Left renal cortex interstitium (tissue), 4 donors: ENCODE measurements around the gene SCG3. TPM values are rescaled to one million over a fixed set of nuclear protein-coding genes. Genes with fewer than 3 reads are reported as not detected.

ENCODE experiments used
- DNase-seq, 4 donors: peaks; one replicate each; pipeline ENCODE4 v3.0.0-alpha.2; 2013; ENCODE audit warnings: low read depth in 4 of 4, low spot score in 2 of 4, missing footprints in 1 of 4
- polyA plus RNA-seq, 4 donors: library from polyadenylated mRNA; unstranded; fragments of 120-200 nt; gene quantifications; one replicate each; pipeline ENCODE4 v1.2.1, GENCODE V29; 2013; ENCODE audit not compliant: insufficient read length in 4 of 4

Gene SCG3
- polyA plus RNA-seq, 4 donors: 0.10 to 0.28 (median 0.25) TPM; not detected in 1

DNA sequence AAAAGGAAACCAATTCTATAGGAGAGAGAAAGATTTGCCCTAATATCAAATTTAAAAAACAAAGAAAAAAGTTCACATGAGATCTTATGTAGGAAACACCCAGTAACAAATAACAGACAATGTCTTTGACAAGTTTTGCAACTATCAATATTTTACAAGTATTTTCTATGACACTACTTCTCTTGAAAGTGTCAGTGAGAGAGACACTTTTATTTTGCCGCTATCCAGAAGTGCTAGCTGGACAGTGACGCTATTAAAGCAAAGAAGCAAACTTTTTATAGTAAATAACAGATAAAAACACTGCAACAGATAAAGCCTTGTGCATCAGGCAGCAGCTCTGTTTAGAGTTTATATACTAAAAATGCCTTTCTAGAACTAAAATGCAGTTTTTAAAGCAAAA, 42.9 kb downstream of the SCG3 start:
- DNase-seq: no peak

DNA sequence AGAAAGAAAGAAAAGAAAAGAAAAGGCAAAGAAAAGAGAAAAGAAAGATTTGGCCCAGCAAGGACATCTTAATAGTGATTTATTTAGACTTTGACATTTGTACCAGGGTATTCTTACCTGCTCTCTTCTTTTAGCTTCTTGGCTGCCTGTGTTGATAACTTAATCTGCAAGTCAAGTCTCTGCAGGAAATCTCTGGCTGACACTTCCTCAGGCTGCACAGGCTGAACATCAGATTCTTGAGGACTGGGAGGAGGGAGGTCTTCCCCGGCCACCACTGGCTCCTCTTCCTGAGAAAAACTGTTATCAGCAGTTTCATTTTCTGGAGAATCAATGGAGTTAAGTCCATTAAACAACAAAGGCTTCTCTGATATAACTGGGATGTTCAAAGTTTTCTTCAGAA, 43.4 kb downstream of the SCG3 start:
- no peak for DNase-seq

DNA sequence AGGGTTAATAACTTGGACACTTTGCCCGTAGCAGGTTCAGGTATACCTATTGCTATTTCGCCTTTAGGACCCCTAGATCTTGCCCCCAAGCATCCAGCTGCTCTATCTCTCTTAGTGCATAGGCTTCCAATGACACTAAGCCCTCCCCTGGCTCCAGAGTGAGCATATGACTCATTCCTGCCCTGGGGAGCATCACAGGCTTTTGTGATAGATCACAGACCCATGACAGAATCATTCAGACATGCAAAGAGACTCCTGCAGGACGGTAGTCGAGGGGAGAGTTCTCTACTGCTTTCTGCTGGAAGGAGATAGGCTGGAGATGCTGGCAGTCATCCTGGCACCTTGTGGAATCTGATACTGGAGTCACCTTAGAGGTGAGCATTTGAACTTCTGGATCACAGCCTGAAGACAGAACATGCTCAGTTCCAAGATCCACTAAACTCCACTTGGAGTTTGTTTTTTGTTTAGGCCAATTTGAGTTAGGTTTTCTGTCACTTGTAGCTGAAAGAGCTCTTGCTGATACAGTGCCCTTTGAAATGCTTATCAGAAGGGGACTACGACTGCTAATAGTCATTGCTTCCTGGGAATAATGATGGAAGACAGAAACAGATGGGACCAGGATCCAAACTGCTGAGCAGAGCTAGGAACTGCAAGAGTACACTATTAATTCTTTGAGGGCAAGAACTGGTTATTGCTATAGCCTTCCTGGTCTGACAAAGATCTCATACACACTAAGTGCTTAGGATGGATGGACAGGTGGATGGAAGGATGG, 45.2 kb downstream of the SCG3 start:
- no peak for DNase-seq

DNA sequence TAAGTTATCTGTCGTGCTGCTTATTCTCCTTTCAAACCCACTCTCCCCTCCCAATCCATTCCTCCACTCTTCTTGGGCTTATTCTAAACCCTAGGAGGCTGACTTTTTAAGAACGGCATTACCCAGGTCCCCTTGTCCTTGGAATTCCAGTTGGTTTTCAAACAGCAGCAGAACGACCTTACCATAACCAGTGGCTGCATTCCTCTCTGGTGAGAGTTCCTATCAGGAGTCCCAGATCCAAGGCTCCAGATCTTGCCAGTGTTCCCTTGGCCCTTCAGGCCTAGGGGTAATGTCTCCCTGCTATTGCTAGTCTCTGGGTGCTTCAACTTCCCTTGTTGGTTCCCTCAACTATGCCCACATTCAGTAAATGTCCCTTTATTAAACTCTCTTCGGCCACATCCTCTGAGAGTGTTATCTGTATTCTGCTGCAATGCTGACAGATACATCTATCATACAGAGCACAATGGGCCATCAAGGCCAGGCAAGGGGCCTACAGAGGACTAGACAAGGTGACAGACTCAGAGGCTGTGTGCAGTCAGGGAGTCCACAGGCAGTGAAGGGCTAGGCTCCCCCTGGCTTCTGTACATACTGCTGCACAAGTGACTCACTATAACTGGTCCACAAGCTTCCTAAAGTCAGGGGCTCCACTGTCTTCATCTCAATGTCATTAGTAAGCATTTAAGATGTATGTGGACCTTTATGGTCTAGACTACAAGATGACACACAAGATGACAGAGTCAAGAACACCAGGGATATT, 46.0 kb downstream of the SCG3 start:
- no peak for DNase-seq

DNA sequence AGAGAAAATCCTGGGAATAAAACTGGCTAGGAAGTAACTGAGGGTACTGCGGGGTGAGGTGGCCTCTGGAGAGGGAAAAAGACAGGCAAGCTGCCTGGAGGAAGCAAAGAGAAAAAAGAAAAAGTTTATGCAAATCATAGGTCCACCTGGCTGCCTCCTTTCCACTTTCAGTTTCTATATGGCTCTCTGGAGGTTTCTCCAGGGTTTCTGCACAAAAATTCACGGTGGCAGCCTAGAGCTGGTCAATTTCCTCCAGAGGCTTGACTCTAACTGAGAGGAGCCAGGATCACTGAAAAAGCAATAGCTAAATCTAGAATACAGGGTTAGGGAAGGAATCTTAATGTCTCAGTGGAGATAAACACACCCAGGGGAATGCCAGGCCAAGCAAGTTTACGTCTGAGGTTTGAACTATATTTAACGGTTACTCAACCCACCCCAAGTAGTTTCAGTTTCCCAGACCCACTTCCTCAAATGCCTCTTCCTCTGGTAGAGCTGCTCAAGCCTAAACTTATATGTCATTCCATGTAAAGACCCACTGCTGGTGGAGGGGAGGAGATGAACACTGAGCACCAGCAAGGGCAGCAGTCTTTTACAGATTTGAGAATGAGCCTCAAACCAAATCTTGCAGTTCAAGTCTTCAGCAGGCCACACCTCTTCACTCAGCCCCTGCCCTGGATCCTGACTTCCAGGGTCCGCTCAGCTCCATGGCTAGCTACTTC, 50.4 kb downstream of the SCG3 start:
- no peak for DNase-seq

DNA sequence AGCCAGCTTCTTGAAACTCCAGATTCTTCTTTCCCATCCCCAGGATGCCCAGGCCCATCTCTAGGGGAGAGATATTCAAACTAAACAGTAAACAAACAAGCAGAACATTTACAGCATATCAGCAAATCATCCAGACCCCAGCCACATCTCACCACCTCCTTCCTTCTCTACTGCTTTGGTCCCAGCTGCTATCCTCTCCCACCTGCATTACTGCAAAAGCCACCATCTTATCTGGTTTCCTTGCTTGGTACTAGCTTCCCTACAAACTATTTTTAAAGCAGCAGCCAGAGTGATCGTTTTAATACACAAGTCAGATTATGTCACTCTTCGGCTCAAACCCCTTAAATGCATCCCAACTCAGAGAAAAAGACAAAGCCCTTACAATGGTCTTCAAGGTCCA, 51.3 kb downstream of the SCG3 start:
- no peak for DNase-seq

DNA sequence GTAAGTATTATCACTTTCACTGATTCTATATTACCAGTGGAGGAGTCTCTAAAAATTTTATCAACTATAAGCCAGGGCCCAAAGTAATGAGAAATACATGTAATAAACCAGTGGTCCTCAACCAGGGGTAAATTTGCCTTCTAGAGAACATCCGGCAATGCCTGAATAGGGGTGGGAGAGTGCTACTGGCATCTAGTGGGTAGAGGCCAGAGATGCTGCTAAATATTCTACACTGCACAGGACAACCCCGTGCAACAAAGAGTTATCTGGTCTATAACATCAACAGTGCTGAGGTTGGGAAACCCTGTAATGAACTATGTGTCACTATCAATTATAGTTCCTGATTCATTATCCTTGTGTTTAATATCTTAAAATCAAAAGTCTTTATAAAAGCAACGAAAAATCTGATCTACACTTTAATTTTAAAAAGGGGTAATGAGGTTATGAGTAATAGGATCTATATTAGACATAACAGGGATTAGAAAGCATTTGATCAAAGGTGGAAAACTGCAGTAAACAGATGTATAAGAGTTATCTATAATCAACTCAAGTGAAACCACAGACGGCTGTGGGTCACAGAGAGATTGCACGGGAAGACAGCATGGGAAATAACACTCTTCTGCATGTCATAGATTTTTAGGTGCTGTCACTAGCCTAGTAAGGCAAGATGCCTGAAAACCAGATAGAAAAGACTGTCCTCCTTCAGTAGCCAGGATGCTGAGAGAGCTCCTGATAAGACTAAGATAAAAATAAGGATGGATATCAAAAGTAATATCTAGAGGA, 54.1 kb downstream of the SCG3 start:
- DNase-seq: no peak

DNA sequence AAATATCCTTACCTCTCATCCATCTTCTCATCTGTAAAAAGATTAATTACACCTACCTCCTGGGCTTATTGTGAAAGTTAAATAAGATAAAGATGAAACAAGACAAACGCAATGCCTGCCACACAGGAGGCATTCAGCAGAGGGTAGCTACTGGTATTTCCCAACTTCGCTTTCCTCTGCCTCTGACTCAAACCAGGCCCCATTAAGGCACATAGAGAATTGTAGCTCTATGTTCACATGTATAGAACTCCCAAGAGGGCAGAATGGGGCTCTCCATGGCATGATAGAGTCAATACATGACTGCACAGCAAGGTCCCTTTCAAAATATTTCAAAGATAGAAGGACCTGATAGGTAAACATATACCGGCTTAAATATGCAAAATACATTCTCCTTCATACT, 54.8 kb downstream of the SCG3 start:
- no peak for DNase-seq

DNA sequence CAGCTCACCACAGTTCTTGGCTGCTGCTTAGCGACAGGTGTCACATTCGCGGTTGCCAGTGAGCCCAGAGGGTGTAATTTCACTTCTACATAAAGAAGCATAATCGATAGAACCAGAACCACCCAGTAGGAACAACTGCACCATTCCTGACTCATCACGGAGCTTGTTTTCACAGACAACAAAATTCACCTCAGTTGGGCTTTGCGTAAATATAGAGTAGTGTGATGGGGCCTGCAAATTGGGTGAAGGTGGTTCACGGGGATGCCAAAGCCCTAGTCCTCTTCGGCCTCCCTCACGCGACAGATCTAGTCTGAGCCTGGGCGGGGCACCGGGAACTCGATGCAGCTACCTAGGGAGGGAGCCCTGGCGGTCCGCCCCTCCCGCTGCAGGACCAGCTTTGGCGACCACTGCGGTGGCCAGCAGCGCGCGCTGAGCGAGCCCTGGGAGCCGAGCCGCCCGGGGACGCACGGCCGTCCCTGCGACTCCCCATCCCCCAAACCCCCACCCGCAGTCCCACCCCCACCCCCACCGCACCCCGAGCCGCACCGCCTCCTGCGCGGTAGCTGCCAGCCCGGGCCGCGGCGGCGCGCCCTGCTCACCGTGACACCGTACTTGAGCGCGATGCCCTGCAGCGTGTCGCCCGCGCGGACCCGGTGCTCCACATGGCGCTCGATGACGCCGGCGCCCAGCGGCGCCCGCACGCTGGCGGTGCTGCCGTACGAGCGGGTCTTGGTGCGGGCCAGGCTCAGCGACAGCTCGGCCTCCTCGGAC, 55.6 kb downstream of the SCG3 start:
- DNase-seq: no peak

DNA sequence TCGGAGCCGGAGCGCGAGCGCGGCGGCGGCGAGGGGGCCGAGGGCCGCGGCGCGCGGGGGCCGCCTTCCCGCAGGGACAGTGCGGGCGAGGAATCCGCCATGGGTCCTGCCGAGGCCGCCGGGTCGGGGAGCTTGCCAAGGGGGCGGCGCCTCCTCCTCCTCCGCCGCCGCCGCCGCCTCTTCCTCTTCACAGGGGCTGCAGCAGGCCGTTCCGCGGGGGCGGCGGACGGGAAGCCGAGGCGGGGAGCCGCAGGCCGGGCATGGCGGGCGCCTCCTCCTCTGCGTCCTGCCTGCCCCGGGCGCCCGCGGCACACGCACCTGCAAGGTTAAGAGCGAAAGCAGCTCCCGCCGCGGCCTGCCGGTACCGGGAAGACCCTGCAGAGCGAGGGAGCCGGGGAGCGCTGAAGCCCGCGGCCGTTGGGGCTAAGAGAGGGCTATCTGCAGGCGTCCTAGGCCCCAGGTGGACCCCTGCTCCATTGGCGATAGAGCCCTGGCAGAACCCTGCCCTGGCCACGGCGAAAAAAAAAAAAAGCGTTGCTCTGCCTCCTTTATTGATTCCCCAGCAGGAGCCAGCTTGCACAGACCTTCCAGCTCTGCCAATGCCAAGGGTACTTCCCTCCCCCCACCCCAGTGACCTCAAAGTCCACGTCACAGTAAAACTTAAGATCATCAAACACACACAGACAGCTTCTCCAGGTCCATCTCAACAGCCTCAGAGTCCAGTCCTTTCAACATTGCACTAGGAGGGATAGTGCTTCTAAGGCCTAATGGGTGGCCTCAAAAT, 56.4 kb downstream of the SCG3 start, which contains the start of gene LYSMD2:
Gene LYSMD2 (minus strand): TSS at position 134 of the 784 bp plus-strand sequence. CDS start 33 bp downstream, at position 101.
- no peak for DNase-seq

DNA sequence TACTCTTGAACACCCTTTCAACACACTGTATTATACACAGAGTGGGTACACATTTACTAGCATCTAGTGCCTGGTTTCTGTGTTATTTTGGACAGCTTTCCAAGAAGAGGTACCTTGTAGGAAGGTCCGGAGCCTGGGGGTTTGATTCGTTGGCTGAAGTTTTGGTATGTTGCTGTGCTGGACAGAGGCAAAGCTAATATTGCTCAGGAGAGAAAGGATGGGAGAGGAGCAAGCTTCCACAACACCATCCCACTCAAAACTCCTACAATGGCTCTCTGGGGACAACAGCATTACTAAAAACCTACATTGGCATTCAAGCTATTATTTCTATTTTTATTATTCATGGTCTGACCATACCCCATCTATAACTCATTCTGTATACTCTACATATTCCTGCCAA, 57.2 kb downstream of the SCG3 start:
- no peak for DNase-seq

DNA sequence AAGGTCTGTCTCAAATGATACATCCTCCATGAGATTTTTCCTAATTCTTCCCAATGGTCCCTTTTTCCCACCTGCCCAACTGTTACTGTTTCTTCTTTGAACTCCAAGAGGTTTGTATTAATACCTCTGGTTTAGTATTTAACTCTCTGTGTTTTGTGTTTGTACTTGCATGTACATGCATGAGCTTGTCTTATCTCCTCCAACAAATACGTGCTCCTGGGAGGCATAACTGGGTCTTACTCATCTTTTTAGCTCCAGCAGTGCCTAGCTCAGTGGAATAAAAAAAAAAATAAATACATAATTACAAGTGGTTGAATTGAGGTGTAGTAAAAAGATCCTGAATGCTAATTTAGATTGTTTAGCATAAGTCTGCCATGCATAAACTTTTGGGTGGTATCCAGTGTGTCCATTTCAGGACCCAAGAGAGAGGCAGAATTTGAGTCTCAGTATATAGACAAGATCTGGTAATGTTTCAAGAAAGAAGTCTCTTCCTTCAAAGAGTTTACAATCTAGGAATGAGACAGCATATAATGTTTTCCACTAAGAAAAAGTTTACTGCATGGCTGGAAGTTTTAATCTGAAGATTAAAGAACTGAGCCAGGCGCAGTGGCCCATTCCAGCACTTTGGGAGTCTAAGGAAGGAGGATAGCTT, 57.9 kb downstream of the SCG3 start:
- no peak for DNase-seq

DNA sequence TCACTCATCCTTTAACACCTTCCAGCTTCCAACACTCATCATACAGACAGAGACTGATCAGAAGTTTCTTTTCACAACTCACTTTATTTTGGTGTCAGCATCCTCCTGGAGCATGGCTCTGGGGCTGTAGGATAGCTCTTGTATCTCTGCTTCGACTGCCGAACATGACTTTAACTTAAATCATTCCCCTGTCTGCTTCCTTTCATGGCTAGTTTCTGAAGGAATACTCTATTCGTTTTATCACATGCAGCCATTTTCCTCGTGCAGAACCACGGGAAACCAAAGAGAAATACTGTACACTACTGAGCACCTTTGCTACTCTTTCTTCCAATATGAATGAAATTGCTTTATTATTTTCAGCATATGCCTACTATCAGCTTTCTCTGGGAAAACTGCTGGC, 68.0 kb downstream of the SCG3 start:
- DNase-seq: no peak

DNA sequence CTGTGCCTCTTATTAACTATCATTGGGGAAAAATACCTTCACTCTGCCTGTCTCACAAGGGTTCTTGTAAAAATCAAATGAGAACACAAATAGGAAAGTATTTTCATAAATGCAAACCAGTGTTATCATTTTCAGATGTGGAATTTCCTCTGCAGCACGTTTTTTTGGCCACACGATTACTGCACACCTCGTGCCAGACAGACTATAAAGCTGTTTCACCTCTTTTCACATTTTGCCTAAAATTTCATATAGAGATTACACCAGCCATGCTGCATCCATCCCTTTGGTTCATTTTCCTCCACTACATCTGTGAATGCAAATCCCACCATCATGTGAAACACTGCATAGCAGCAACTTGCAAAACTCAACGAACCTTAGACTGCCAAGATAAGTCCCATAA, 68.9 kb downstream of the SCG3 start:
- no peak for DNase-seq

DNA sequence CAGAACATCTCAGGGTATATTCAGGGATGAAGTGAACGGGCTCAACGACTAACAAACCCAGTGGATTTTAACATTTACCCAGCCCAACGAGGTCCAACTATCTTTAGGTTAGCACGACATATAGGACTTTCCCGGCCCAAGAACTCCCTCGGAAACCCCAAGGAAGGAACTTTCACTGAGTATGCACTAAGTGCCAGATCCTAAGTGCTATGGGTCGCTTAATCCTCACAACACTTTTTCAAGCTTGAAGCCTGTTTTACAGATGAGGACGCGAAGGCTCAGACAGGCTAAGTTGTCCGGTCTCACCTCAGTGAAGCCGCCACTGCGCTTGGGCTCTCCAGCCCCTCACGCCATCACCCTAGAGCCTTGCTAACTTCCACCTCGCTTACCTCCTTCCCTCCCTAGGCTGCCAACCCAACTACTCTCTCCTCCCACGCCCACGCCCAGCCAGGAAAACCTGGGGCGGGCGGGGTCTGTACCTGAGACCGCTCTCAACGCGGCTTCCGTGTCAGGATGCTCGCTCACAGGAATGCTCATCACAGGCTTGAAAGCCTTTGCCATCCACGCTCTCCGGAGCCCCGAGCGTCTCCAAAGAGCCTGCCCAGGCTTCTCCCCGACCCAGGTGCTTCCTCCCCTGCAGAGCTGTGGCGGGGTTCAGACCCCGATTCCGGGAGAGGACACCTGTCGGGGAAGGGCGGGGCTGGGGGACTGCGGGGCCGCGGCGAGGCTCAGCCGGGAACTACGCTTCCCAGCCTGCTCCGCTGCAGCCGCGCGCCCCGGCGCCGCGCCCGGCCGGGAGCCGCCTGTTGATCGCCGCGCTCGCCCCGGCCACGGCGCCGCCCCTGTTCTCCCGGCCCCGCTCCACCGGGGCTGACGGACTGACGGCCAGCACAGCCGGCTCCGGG, 69.7 kb downstream of the SCG3 start, which contains the start of gene TMOD2:
Gene TMOD2 (plus strand): TSS at position 806 of the 905 bp plus-strand sequence. CDS start 14,845 bp downstream, outside the sequence.
- no peak for DNase-seq

DNA sequence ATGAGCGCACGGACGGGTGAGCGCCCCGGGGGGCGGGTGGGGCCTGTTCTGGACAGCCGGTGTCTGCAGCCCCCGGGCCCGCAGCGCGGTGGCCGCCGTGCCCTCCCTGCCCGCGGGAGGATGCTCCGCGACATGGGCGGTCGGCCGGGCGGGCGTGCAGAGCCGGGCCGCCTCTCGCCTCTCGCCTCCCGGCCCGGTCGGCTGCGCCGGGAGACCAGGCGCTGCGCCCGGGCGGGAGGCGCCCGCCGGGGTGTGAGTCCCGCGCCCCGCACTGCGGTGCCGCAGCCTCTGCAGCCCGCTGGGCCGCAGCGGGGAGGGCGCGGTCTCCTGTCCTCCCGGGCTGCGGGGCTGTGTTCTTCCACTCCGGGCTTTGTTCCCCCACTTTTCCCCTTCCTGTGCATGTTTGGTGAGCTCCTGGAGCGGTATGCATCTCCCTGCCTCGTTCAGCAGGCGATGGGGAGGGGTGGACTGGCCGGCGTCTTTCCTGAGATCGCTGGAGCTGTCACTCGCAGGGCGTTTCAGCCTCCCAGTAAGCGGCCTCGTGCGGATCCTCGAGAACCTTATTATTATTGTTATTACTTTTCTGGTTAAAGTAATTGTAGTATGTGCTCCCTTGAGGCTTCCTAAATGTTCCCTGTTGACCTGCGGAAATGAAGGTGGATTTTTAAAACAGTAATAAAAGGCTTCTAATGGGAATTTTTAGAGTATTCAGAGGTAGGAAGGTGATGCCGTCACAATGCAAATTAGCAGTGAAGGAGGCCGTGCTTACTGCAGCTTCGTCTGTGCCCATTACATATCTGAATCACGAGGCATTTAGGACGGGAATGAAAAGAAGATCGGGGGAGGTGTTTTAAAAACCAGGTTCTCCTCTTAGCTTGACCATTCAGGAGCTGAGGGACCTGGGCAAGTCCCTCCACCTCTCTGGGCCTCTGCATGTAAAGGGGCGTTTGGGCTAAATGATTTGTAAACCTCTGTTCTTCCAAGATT, 70.7 kb downstream of the SCG3 start:
- DNase-seq: no peak
